Stimulated activated CD4-positive, alpha-beta T cell treated with anti-CD3 and anti-CD28 coated beads, Interleukin-1b, Interleukin-23, amount 100 ng/mL, for 48 hours (primary cell): ENCODE results near the gene RCBTB2.

ENCODE experiments used
- DNase-seq: peaks from one replicate; pipeline ENCODE4 v3.0.0-alpha.2; 2020

RCBTB2 gene

DNA sequence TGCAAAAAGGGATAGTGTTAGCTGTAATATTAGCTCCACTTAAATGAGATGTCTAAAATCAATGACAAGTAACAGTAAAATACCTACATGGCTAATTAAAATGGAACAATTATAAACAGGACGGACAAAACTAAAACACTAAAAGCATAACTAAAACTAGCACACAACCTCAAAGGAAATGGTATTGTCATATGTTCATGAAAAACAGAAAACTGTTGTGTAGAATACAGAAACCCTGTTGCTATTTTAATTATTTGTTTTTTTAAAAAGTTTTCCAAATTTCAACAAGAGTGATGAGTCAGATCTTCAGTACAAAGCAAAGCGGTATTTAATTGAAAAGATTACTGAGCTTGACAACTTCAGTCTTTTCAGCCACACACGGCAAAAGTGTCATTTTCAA lies 4.2 kb downstream of the RCBTB2 start:
- no peak for DNase-seq

DNA sequence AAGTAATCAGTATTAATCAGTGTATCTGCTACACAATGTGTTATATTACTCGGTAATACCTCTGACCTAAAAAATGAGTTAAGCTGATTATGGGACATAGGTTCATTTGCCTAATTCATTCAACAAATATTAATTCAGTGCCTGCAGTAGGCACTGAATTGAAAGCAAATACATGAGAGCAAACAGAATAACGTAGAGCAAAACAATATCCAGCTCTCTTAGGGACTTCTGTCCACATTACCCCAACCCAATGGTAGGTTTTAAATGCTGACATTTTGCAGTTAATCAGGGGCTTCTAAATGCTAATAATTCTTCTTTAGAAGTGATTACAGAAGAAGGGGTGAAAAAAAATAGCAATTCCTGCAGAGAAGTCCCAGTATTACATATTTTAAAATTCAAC lies 4.9 kb downstream of the RCBTB2 start:
- no peak for DNase-seq

DNA sequence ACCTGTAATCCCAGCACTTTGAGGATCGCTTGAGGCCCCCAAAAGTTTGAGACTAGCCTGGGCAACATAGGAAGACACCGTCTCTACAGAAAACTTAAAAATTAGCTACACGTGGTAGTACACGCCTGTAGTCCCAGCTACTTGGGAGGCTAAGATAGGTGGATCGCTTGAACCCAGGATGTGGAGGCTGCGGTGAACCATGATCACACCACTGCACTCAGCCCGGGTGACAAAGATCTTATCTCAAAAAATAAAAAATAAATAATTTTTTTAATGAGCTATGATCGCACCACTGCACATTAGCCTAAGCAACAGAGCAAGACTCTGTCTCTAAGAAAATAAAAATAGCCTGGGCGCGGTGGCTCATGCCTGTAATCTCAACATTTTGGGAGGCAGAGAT lies 6.6 kb downstream of the RCBTB2 start:
- DNase-seq = no peak

DNA sequence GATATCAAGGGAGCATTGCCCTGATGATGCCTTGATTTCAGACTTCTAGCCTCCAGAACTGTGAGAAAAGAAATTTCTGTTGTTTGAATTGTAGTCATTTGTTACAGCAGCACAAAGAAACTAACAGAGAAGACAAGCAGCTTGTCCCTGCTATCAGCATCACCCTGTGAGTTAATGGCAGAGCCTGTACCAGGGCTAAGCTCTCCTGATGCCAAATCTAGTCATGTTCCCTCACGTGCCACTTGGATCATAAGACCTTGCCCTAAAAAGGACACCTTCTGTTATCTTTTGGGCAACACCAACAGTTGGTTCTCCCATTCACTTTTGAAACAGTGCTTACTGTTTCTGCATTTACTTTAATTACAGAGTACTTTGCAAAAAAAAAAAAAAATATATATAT lies 14.8 kb downstream of the RCBTB2 start:
- DNase-seq = no peak

DNA sequence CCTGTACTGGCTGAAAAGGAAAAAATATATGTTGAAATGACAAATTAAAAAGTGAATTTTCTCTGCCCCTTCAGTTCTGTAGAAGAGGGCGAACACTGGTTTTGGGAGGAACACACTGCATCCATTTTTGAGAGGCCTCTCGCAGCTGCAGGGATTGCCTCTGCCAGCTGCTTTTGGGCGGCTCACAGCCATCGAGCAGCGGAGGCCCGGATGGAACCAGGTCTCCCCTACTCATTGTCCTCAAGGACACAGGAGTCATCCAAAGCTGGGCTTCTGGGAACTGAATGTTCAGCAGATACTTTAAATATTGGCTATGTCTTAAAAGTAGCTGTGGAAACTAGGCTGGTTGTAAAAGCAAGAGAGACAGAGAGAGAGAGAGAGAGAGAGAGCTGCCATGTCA lies 17.1 kb downstream of the RCBTB2 start:
- DNase-seq = no peak

DNA sequence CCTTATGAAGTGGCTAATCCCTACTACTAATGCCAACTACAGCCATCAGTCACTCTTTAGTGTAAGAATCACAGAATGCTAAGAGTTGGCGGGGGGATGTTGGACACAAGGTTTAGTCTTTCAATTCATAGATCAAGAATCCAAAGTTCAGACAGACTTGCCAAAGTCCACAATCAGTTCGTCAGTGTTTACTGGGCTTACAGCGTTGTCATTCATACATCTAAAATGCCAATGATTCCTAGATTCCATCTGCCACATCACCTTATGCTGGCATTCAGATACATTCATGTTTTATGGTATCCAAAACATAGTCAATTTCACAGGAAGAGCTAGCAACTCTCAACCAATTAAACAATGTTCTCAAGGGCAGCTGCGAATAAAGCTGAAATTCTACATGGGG lies 18.1 kb downstream of the RCBTB2 start:
- no peak for DNase-seq

DNA sequence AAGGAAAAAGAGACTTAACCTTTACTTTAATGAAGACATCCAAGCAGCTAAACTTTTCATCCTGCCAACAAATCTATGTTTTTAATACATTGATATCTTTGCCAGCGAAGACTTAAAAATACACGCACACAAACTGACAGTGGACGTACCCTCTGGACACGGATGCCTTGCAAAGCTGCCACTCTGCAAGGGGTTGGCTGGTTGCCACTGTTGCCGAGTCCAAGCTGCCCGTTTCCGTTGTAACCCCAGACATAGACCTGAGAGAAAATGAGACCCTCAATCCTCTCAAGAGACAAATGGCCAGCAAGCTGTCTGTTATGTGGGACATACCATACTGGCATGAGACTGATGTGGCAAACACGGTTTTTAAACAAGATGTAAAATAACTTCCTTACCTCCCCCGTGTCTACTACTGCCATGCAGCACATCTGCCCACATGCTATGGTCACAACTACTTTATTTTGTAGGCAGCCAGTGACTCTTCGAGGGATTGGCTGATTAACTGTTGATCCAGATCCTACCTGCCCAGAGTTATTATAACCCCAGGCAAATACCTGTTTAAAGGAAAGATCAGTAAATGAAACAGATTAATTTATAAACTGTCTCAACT lies 21.2 kb downstream of the RCBTB2 start:
- DNase-seq = no peak

DNA sequence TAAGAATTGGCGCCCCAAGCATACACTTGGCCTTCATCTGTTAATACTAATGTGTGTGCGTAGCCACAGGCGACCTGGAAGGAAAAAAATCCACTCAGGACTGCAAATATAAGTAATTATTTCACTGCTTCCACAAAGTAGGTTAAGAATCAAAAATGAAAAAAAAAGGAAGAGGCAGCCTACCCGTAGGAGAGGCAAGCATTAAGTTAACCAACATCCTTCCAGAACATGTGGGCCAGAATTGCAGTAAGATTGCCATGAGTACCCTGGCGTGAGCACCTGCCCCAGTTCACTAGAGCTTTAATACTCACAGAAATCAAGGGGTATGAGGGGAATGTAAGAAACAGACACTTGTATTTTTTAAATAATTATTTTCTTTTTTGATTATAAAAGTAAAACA lies 22.2 kb downstream of the RCBTB2 start:
- no peak for DNase-seq

DNA sequence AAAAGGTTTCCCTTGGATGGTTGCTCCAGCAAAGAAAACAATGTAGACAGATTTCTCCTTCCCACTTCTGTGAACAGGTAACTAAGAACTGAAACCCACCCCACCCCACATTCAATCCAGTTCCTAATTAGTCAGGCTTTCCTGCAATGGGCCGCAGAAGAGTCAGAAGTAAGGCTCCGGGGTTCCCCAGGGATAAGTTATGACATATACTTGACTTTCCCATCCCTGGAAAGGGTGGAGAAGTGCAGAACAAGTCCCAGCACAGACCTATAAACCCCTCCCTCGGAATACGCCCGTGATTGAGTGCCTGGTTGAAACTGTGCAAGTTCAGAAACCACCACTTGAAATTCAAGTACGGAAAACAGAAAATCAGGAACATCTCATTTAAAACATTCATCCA lies 24.9 kb downstream of the RCBTB2 start:
- DNase-seq = no peak

DNA sequence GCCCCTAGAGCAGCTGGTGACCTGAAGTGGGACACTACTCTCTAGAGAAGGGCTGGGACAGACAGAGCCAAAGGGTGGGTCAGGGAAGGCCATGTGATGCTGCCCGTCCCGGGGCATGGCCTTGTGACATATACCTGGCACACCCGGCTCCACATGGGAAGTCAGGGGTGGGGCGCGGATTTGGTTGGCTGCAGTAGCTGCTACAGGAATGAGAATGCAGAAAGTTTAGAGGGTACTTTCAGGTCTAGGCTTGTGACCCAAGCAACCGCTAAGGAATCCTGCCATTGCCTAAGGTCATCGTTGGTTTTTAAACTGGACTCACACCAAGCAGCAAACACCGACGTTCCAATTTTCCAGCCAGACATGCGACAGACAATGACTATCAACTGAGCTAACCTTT lies 25.9 kb downstream of the RCBTB2 start:
- DNase-seq = no peak

DNA sequence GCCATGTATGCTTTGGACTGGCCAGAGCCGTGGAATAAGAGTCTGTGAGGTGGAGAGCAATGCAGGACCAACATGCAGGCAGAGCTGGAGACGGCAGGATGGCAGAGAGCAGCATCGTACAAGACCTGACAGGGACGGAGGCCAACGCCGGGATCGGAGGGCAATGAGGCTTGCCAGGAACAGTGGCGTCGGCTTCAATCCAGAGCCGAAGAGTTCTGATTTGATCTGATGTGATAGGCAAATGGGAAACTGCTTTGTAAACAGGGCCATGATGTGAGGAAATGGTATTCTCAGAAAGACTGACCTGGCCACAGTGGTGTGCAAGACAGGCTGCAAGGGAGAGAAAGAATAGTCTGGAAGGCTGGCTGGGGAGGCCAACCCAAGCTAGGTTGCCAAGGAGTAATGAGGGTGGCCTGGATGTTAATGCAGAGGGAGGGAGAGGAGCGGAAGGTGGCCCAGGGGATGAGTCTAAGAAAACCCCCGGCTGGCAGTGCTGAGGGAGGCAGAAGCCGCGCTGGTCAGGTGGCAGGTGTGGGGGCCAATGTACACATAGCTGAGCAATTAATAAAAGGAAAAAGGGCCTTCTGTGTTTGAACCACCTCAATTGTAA lies 26.7 kb downstream of the RCBTB2 start:
- DNase-seq = no peak

DNA sequence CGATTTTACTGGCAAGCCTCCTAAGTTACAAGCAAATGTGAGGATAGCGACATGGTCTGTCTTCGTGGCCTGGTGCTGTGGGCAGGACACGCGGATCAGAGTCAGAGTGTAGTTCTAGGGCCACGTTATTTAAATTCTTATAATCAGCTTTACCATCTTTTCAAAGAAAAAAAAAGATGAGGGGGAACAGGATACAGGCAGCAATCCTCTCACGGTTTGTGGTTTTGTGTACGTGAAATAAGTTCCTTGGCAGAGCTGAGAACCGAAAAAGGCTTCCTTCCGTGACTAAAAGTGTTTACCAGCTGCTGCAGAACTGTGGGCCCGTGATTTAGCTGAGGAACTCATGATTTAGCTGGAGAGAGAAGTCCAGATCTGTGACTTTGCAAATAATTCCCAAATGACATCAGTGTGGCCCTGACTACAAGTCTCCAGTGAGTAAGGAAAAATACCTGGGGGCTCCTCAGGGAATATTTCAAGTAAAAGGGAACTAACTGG lies 27.2 kb downstream of the RCBTB2 start:
- peak; percentile 51 for DNase-seq

DNA sequence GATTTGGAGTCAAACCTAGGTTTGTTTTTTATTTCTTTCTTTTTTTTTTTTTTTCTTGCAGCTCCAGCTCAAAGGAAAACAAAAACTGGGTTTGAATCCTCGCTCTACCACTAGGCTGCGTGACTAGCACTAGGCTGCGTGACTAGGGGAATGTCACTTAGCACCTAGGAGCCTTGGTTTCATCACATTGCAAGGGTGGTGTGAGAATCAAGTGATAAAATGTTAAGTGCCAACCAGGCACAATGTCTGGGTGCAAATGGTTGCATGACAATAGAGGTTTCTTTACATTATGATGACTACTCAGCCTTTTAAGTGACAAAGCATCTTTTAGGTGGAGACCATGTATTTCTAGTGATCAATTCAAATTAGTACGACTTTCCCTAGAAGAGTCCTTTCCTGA lies 27.9 kb downstream of the RCBTB2 start:
- DNase-seq = peak; percentile 35

DNA sequence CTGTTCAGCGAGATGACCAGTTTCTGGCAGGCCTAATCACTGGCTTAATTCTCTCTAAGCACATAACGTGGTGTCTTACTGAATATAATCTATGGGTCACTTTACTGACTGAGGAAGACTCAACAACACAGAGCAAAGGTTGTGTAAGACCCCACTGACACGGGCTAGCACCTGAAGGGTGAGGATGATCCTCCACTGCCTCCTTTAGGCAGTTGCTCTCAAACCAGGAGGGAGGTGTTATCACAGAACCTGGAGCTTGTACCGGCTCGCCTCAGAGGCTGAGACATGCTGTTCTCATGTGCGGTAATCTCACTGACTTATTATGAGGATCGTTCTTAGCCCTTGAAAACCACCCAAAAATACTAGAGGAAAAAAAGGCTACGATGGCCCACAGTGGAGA lies 28.3 kb downstream of the RCBTB2 start:
- no peak for DNase-seq

DNA sequence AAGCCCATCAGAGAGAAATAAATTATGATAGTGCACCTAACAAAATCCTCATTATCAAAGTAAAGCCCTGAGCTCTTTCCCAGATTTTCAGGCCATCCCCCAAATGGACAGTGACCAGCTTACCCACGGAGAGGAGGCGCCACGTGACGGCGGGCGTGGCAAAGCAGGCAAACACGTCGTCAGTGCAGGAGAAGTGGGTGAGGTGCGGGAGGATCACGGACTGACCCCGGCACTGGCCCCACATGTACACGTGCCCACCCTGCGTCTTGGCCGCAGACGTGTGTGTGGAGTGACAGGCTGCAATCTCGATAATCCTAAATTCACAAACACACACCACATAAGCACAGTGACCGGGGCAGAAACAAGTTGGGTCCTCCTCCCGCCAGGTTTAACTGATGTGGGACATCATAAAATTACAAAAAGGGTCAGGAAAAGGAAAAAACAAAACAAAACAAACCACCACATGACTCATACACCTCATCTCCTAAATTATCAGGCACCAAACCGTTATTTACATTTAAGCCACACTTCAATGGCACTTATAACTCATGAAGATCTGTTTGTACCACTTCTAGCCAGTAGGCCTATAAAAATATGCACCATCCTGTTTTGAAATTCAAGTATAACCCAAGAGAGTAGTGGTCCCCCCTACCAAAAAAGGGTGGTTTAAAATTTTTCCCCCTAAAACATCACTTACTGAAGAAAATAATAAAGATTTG lies 30.1 kb downstream of the RCBTB2 start:
- no peak for DNase-seq

DNA sequence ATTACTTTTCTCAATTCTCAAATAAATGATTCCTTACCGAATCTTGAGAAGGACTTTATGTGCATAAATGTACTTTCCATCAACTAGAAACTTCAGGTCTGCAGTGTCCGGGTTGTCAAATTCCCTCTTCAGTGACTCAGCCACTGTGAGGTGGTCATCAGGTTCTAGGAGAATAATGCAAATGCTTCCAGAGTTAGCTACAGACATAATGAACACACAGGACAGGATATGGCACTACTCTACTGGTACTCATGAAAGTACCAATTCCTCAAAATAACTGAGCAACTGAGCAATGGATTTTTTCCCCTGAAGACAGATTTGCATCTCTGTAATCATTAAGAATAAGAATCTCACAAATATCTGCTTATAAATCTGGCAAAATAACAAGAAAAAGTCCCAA lies 31.2 kb downstream of the RCBTB2 start:
- no peak for DNase-seq

DNA sequence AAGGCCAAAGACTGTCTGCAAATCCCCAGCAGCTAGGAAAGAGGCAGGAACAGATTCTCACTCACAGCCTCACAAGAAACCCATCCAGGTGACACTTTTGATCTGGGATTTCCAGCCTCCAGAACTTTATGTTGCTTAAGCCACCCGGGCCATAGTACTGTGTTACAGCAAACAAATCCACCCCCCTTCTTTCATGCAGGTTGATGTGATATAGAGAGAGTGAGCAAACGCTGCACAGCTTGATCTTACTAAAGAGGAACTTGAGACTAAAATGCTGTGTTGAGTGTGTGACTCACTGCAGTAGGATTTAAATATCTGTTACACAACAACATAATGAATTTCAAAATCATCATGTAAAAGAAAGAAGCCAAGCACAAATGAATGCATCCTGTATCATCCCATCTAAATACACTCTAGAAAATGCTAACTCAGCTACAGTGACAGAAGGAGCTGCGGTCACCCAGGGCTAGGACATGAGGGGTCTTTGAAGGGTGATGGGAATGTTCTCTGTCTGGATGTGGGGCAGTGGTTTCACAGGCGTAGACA lies 32.2 kb downstream of the RCBTB2 start:
- DNase-seq = no peak

DNA sequence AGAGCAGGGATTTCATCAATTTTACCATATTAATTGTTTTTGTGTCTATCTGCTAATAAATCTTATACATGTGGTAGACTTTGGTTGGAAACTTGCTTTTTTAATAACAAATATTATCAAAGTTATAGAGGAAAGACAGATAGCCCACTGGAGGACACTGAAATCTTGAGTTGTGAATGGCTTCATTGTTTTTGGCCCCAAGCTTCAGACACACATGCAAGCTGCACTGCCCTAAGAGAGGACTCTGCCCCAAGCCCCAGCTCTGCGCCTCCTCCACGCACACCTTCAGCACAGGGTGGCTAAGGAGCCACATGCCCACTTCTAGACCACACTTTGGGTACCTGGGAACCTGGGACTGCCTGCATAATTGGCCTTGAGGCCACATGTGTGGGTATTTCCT lies 35.2 kb downstream of the RCBTB2 start:
- DNase-seq = no peak

DNA sequence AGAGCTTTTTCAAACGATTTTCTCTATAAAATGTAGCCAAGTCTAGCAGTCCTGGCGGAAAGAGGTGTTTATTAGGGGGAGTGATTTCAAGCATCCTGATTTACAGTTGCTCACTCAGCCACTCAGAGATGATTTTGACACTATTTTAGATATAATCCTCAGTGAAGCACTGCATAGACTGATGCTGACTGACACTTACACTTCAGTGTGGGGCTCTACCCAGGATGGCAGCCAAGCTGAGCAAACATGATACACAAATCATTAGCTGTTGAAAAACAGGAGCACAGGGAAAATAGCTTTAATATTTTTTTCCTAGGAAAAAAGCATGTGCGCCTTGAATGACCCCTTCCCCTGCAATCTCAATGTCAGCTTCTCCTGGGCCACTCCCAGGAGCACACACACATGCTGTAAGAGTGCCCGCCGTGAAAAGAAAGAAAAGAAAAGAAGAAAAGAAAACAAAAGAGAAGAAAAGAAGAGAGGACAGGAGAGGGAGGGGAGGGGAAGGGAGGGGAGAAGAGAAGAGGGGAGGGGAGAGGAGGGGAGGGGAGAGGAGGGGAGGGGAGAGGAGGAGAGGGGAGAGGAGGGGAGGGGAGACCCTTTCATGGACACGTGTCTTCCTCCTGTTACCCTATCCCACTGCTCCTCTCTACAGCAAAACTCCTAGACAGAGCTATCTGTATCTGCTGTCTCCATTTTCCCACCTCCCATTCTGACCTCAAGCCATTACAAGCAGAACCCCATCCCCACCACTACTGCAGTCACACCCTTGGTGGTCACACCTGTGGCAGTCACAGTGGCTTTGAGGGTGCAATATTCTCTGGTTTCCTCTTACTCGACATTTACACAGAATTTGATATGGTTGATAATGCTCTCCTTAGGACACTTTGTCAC lies 36.4 kb downstream of the RCBTB2 start:
- DNase-seq = no peak

DNA sequence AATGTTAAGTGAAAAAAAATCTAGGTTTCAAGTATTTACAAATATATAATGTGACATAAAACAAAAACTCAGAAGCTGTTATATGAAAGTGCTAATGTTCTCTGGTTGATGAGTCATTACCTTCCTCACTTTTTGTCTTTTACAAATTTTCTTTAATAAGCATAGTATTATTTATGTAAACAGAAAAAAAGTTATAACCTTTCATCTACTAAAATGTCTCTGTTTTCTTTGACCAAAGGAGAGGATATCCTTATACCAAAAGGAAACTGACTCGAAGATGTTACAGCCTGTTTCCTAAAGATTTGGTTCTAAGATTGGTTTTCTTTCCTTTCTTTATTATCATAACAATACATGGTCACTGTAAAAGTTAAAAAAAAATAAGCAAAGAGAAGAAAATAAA lies 38.0 kb downstream of the RCBTB2 start:
- no peak for DNase-seq

DNA sequence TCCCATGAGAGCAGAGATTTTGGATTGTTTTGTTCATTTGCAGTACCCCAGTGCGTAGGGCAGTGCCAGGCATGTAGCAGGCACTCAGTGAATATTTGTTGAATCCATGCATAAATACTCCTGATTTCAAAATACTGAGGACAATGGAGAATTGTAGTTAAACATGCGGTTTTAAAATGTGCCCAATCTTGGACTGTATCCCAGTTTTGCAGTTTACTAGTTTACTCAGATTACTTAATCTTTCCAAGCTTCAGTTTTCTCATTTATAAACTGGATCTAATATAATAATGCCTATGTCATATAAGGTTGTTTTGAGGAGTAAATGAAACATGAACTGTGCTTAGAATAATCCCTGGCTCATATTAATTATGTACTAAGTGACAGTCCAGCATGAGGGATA lies 39.0 kb downstream of the RCBTB2 start:
- DNase-seq = no peak

DNA sequence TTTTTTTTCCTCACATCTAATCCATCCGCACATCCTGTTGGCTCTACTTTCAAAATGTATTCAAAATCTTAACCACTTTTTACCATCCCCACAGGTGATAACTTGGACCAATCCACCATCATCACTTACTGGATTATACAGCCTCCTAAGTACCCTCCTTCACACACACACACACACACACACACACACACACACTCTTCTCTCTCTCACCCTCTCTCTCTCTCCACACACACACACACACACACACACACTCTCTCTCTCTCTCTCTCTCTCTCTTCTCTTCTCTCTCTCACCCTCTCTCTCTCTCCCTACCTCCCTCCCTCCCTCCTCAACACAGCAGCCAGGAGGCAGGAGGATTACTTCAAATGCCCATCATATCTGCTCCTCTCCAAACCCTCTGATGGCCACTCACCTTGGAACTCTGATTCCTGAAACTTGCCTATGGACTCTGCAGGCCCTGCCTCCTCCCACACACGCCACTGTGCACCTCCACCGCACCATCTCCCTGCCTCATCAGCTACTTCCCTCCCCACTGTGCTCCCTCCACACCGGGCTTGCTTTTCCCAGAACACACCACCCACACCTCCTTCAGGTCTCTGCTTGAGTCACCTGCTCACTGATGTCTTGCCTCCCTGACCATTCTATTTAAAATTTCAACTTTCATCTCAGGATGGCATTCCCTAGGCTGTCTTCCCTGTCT lies 39.7 kb downstream of the RCBTB2 start:
- no peak for DNase-seq
